GM18505 (cell line): Measurements from ENCODE around the gene INPP5B.
A peak's percentile ranks its signal among the peaks of the same experiment; 100 is the strongest.
"Not testable (repeated sequence)": the region's sequence is repeated elsewhere in the genome, so short reads cannot be mapped to it uniquely, and the experiment has no call there.

Experiments
- ATAC-seq: cut with Tn5 transposase; IDR thresholded peaks from one replicate; pipeline ENCODE4 v1.9.1; 2021; ENCODE audit not compliant: unreplicated experiment
- POLR2A ChIP-seq: IDR thresholded peaks from 4 replicates; pipeline ENCODE4 v1.6.1; 2011; ENCODE audit warnings: borderline replicate concordance; ENCODE audit not compliant: insufficient read depth, insufficient read length; ENCODE audit errors: extremely low read depth

INPP5B gene

DNA sequence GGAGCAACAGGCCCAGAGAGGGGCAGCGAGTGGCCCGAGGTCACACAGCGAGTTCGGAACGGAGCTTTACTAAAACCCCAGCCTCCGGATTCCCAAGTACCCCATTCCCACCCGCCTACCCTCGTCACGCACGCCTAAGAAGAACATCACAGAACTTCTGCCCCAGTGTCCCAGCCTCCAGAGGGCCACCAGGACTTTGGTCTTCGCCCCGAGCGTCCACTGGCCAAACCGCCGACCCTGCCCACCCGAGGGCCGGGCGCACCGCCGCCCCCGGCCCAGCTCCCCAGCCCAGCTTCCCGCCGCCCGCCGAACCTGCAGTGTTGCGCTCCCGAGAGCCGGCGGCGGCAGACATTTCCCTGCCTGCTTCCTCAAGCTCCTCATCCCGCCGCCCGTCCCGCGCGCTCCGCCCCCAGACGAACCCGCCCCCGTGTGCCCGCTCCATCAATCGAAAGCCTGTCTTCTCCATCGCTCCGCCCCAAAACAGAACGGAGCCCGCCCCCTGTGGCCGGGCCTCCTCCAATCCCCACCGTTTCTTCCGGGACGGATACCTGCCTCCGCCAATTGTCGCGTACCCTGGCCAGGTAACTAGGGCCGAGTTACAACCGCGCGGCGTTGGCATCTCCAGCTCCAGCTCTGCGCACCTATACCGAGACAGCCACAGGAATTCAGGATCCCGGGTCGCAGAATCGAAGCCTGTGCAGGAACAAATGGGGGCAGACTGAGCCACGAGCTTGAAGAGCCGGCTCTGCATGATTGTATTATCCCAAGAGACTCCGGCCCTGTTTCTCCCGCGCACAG lies 15.3 kb downstream of the INPP5B start:
- TF ChIP-seq POLR2A, result peak; percentile 57
- ATAC-seq, result peak; percentile 83

GRCh38 chr1:37931102-37931360 lies 15.8 kb downstream of the INPP5B start:
- ATAC-seq, result no peak

DNA sequence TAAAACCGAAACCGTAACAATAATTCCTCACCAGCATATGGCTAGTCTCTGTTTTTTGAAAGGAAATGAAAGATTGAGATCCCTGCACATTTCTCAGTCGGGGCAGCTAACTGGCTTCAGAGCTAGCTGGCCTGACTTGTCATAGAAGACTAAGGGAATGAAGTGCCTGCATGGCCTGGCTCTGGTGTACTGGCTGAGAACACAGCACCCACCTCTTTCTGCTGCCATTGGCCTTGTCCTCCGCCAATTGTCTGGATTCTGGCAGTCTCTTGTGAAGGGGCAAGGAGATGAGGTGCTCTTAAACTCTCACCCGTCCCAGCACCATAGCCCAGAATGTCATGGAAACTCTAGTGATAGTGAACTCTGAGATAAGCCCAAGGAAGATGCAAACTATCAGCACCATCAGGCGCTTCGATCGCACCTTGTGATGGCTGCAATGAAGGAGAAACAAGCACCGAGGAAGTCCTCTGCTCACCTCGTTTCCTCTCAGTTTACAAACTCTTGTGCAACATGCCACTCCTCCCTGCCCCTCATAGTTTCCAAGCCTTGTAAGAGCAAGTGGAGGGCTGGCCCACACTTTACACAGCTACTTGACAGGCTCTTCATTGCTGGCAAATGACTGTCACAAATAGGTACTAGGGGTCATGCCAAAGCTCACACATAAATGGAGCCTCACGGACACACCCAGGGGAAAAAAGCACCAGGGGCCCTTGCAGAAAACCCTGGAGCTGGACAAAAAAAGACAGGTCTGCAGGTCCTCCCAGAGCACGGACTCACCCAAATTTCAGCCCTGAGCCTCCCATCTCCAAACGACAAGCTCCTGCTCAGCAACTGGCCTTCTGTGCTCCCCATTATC lies 16.4 kb downstream of the INPP5B start:
- TF ChIP-seq POLR2A, result no peak
- no peak for ATAC-seq

More at GRCh38 chr1:37931102-37931360, 15.8 kb downstream of the INPP5B start:
- no peak for TF ChIP-seq POLR2A

DNA sequence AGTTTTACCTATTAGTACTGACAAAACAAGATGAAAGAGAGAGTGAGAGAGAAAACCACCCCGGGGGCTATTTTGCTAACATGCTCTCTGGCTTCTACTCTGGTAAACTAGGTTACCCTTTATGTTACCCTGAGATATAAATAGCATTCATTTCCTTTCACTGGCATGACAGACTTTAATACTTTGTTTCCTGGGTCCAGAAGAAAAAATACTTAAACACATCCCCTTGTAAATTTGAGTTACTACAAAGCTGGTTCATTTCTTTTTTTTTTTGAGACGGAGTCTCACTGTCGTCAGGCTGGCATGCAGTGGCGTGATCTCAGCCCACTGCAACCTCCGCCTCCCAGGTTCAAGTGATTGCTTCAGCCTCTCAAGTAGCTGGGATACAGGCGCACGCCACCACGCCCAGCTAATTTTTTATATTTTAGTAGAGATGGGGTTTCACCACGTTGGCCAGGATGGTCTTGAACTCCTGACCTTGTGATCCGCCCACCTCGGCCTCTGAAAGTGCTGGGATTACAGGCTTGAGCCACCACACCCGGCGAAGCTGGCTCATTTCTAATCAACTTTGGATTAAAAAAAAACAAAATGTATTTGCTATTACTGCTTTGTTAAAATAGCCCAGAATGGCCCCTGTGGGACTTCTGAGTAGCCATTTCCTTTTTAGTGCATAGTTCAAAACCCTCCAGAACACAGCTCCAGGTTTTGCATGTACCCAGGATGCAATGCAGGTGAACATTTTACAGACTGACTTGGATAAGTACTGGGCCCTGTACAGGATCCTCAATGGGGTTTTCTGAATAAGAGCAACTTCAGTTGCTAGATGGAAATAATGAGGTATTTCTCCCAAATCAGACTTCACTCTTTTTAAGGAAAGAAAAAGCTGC lies 20.6 kb downstream of the INPP5B start:
- TF ChIP-seq POLR2A, result no peak

GRCh38 chr1:37925316-37925715 lies 21.5 kb downstream of the INPP5B start:
- TF ChIP-seq POLR2A, result no peak
- no peak for ATAC-seq

More for the DNA sequence above, 20.6 kb downstream of the INPP5B start:
- no peak for ATAC-seq

- no peak for ATAC-seq
- no peak for TF ChIP-seq POLR2A
Observed at GRCh38 chr1:37923551-37923889, 23.3 kb downstream of the INPP5B start.

DNA sequence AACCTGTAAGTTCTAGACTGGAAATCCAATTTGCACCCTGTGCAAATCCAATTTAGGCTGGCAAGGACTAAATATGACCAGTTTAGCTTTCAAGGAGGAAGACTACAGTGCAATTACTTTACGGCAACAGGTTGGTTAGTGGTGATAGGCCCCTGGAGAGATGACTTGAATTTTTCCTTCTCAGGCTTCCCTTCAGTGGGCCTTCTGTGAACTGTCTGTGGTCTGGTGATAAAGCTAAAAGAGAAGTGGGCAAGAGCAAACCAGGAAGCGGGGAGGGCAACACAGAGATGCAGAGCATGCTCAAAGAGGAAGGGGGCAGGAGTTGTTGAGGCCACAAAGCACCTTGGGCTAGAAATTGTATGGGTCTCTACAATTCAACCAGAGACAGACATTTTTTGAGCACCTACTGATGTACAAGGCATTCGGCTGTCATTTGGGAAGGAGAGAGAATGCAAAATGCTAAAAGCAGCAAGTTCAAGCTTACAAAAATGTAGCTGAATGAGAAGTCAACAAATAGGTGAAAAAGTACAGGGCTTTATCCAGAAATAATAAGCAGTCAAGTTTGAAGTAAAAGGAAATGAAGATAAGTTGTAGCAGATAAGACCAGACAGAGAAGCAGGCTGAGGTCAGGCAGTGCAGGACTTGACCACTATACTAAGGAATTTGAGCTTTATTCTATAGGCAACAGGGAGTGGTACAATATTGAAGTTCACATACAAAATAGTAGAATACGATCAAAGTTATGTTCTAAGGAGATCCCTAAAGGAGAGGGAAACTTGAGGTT lies 23.9 kb downstream of the INPP5B start:
- peak; percentile 73 for ATAC-seq
- peak; percentile 41 for TF ChIP-seq POLR2A

- TF ChIP-seq POLR2A, result no peak
- no peak for ATAC-seq
Observed at GRCh38 chr1:37919277-37919676, 27.6 kb downstream of the INPP5B start.

DNA sequence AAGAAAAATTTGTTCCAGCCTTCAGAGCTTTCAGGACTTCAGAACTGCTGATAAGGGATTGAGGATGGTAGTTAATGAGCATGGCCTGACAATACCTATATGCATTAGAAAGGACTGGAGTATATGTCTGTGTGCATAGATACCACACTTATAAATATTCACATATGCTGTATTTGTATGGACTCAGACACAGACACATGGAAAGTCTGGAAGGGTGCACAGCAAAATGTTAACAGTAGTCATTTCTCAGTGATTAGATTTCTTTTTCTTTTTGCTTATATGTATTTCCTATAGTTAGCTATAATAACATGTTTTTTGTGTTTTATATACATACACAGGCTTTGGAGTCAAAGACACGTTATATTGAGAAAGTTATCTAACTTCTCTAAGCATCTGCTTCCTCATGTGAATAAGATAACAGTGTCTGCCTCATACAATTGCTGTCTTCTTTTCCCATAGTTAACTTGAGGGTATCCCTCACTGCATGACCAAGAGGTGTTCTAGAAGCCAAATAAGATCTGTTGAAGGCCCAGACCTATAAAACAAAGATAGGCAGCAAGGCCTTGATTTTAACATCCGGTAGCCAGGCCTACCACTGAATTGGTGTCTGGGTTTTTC lies 31.3 kb downstream of the INPP5B start:
- ATAC-seq, result no peak
- no peak for TF ChIP-seq POLR2A

GRCh38 chr1:37914719-37915475 lies 32.0 kb downstream of the INPP5B start:
- no peak for ATAC-seq

DNA sequence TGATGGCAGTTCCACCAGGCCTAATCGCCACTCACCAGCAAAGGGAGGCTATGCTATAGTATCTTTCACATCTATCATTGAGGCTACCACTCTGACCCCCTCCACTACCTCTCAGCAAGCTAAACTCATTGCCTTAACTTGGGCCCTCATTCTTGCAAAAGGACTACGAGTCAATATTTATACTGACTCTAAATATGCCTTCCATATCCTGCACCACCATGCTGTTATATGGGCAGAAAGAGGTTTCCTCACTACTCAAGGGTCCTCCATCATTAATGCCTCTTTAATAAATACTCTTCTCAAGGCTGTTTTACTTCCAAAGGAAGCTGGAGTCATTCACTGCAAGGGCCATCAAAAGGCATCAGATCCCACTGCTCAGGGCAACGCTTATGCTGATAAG lies 35.4 kb downstream of the INPP5B start:
- not testable (repeated sequence) for ATAC-seq

More at GRCh38 chr1:37914719-37915475, 32.0 kb downstream of the INPP5B start:
- TF ChIP-seq POLR2A, result no peak

DNA sequence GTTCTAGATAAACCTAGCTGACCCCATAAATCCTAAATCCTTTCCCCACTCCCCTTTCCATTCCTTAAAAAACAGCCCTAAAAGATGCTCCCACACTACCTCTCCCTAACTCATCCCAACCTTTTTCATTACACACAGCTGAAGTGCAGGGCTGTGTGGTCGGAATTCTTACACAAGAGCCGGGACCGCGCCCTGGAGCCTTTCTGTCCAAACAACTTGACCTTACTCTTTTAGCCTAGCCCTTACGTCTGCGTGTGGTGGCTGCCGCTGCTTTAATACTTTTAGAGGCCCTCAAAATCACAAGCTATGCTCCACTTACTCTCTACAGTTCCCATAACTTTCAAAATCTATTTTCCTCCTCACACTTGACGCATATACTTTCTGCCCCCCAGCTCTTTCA lies 36.0 kb downstream of the INPP5B start:
- not testable (repeated sequence) for ATAC-seq

DNA sequence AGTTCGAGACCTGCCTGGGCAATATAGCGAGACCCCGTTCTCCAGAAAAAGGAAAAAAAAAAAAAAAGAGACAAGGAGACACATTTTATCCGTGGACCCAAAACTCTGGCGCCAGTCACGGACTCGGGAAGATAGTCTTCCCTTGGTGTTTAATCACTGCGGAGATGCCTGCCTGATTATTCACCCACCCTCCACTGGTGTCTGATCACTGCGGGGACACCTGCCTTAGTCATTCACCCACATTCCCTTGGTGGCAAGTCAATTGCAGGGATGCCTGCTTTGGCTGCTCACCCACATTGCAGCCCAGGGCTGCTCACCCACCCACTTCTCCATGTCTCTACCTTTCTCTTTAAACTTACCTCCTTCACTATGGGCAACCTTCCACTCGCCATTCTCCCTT lies 38.3 kb downstream of the INPP5B start:
- ATAC-seq, result not testable (repeated sequence)

DNA sequence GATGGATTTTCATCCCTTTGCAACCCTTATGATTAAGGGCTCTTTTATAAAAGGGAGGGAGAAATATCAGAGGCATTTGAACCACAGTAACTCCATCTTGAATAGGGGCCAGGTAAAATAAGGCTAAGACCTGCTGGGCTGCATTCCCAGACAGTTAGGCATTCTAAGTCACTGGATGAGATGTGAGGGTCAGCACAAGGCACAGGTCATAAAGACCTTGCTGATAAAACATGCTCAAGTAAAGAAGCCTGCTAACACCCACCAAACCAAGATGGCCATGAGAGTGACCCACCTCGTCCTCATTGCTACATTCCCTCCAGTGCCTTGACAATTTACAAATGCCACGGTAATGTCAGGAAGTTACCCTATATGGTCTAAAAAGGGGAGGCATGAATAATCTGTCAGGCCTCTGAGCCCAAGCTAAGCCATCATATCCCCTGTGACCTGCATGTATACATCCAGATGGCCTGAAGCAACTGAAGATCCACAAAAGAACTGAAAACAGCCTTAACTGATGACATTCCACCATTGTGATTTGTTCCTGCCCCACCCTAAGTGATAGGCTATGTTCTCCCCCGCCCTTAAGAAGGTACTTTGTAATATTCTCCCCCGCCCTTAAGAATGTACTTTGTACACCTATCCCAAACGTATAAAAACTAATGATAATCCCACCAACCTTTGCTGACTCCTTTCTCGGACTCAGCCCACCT lies 39.3 kb downstream of the INPP5B start:
- ATAC-seq, result not testable (repeated sequence)

DNA sequence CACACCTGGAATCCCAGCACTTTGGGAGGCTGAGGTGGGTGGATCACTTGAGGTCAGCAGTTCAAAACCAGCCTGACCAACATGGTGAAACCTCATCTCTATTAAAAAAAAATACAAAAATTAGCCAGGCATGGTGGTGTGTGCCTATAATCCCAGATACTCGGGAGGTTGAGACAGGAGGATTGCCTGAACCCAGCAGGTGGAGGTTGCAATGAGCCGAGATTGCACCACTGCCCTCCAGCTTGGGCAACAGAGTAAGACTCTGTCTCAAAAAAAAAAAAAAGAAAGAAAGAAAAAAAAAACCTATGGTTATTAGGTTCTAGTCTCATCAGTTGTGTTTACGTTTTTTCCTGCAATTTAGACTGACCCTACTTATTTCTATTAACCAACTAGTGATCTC lies 40.3 kb downstream of the INPP5B start:
- not testable (repeated sequence) for ATAC-seq
